HG03432 (cell line): ENCODE results near the gene MAP2K2.
A peak's percentile ranks its signal among the peaks of the same experiment; 100 is the strongest.
"Not testable (repeated sequence)": the region's sequence is repeated elsewhere in the genome, so short reads cannot be mapped to it uniquely, and the experiment has no call there.

ENCODE experiments used
- ATAC-seq: cut with Tn5 transposase; IDR thresholded peaks from one replicate; pipeline ENCODE4 v1.9.1; 2021; ENCODE audit warnings: mild to moderate bottlenecking, moderate library complexity; ENCODE audit not compliant: unreplicated experiment

The MAP2K2 gene

DNA sequence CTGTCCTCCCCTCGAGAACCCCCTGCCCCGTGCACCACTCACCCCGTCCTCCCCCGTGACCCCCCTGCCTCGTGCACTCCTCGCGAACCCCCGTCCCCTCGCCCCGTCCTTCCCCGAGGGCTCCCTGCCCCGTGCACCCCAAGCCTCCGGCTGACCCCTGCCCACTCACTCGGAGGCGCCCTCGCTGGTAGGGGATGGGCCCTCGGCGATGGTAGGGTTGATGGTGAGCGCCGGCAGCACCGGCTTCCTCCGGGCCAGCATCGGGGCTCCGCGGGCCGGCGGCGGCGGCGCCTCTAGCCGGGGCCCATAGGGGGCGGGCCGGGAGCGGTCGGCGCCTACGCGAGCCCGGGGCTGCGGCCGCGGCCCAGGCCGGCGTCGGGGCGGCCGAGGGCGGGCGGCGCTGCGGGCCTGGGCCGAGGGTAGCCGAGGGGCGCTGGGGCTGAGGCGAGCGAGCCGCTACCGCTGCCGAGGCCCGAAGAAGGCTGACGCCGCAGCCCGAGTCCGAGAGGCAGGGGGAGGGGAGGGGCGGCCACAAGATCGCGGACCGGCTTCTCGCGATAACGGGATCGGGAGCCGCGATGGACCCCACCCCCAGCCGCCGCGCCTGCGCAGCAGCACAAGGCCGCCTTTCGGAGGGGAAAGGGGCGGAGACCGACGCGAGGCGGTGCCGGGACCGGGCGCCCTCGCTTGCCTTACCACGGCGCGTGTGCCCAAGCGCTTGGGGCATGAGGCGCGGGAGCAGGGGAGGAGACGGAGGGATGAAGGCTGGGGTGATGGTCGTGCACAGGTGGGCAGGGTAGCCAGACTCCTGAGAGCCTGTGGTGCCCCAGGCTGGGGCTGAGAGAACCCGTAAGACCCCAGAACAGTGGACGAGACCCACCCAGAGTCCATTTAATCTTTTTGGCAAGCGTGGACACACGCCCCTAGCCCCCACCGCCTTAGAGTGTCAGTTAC is at the start of gene MAP2K2:
TSS of gene MAP2K2 (minus strand) at position 508 of the 954 bp plus-strand sequence. CDS start at position 261, 247 bp downstream.
- ATAC-seq: peak; percentile 92

DNA sequence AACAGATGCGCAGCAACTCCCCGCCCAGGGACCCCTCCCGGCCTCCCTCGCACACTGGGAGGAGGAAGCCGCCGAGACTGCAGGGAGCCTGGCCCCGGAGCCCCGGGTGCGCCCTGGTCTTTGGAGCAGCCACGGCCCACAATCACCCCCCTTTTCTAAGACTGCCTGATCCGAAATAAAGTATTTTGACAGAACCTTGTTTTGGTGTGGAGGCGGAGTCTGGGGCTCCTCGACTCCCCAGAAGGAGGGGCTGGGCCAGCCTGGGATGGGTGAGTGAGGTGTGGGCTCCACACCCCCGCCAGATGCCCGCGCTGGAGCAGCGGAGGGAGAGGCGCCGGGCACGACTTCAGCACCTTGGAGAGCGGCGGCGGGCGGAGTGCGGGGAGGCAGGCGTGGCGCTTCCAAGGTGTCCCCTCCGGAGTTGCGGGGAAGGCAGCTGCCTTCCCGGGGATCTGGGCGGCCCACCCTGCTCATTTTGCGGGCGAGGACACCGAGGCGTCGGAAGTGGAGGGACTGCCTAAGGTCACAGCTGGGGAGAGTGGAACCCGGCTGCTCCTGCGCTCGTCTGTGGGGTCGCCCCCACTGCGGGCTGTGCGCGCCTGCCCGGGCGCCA is 49.0 kb upstream of the MAP2K2 start:
- no peak for ATAC-seq

DNA sequence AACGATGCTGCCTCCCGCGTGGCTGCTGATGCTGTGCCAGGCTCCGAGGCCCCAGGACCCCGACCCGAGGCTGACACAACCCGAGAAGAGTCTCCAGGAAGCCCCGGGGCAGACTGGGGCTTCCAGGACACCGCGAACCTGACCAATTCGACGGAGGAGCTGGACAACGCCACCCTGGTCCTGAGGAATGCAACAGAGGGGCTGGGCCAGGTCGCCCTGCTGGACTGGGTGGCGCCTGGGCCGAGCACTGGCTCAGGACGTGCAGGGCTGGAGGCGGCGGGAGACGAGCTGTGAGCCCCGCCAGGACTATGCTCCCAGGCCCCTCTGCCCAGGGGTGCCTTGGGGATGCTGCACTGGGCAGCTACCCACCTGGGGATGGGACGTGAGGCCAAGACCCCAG is 47.8 kb upstream of the MAP2K2 start:
- ATAC-seq: no peak

DNA sequence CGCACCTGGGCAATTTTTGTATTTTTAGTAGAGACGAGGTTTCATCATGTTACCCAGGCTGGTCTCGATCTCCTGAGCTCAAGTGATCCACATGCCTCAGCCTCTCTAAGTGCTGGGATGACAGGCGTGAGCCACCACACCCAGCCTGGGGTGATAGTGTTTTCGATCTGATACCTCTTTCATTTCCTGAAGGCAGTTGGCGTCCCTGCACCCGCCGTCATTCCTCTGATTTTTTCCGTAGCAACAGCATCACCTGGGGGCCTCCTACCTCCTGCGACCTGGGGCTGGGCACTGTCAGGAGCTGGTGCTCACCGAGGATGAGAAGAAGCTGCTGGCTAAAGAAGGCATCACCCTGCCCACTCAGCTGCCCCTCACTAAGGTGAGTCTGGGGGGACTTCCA is 40.3 kb upstream of the MAP2K2 start:
- ATAC-seq: no peak

DNA sequence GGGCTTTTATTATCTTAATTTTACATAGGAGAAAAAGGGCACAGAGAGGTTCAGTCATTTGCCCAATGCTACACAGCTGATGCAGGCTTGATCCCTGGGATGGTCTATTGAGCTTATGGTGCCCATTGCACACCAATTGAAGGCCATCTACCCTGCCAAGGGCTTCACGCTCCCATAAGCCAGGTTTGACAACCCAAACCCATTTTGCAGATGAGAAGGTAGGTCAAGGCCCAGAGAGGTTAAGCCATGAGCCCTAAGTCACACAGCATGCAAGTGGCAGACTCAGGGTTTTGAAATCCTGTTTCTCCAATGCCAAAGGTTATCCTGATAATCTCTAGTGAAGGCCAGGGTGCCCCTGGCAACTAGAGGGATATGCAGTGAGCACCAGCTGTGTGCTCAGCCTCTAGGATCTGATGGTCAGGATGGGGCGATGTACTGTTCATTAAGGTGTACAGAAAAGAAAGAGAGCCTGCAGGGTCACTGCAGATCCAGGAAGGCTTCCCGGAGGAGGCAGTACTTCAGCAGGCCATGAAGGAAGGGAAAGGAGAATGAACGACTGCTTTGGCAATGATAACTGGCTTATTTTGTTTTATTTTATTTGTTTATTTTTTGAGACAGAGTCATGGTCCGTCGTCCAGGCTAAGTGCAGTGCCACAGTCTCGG is 37.6 kb upstream of the MAP2K2 start:
- ATAC-seq: no peak

DNA sequence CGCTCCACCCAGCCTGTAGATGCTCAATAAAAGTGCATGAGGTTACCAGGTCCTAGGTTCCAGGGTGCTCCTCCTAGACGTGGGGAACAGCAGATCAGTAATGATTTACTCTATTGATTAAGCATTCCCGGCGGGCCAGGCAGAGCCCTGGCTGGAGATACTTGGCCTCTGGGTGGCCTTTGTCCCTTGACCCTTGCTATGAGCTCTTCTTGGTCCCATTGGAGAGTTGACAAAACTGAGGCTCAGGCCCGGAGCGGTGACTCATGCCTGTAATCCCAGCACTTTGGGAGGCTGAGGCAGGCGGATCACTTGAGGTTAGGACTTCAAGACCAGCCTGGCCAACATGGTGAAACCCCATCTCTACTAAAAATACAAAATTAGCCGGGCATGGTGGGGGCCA is 34.0 kb upstream of the MAP2K2 start:
- not testable (repeated sequence) for ATAC-seq

DNA sequence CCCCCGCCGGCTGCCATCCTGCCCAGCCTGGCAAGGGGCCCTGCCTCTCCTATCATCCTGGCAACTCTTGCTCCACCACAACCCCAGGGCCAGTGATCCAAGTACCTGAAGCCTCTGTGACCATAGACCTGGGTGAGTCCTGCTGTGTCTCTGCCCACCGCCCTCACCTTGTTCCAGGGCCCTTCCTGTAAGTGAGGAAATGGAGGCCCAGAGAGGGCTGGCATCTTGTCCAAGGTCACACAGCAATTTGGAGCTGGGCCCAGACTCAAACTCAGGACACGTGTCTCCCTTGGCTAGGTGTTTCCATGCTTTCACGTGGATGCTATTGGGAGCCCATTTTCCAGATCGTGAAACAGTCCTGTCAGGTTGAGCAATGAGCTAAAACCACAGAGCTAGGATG is 33.2 kb upstream of the MAP2K2 start:
- no peak for ATAC-seq

DNA sequence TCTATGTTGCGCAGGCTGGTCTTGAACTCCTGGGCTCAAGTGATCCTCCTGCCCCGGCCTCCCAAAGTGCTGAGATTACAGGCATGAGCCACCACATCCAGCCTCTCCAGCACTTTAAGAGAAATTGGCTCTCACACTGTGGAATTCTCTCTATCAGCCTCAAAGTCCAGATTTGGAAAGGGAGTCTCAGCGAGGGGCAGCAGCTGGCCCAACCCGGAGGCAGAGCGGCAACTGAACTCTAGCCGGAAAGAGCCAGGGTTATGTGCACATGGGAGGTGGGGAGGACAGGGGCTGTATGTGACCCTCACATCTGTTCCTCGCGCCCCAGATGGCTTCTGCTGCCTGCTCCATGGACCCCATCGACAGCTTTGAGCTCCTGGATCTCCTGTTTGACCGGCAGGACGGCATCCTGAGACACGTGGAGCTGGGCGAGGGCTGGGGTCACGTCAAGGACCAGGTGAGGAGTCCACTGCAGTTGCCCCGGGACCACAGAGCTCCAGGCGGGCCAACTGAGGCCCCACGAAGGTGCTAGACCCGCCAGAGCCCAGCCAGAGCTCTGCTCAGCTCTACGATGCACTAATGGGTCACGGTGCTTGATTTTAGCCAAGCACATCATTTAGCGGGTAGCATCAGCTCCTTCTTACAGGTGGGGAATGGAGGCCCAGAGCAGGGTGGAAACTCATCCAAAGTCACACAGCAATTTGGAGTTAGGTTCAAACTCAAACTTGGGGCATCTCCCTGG is 30.8 kb upstream of the MAP2K2 start:
- no peak for ATAC-seq

DNA sequence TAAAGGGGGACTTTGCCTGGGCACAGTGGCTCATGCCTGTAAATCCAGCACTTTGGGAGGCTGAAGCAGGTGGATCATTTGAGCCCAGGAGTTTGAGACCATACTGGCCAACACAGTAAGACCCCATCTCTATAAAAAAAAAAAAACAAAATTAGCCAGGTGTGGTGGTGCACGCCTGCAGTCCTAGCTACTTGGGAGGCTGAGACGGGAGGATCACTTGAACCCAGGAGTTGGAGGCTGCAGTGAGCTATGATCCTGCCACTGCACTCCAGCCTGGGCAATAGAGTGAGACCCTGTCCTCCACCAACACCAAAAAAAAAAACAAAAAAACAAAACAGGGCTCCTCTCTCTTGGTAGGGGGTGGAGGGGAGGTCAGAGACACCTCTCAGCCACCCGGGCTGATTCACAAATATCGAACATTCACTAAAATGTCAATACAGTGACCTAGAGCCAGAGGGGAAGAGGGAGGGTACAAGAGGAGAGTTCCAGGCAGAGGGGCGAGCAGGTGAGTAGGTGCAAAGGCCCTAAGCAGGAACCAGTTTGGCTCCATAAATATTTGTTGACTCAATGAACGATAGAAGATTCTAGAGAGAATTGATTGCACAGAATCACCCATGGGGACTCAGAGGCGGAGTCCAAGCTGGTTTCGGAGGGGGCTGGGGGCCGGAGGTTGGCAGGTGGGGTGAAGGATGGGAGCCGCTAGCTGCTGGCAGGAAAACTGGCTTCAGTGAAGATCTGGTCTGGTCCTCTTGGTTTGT is 28.5 kb upstream of the MAP2K2 start:
- ATAC-seq: no peak

DNA sequence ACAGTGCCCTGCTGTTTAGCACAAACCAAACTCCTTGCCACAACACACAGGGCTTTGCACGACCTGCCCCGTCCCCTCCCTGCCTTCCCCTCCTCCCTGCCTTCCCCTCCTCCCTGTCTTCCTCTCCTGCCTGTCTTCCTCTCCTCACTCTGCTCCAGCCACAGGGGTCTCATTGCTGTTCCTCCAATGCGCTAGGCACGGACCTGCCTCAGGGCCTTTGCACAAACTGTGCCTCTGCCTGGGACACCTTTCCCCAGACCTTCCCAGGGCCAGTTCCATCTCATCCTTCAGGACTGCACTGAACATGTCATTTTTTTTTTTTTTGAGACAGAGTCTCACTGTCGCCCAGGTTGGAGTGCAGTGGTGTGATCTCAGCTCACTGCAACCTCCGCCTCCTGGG is 27.7 kb upstream of the MAP2K2 start:
- no peak for ATAC-seq

DNA sequence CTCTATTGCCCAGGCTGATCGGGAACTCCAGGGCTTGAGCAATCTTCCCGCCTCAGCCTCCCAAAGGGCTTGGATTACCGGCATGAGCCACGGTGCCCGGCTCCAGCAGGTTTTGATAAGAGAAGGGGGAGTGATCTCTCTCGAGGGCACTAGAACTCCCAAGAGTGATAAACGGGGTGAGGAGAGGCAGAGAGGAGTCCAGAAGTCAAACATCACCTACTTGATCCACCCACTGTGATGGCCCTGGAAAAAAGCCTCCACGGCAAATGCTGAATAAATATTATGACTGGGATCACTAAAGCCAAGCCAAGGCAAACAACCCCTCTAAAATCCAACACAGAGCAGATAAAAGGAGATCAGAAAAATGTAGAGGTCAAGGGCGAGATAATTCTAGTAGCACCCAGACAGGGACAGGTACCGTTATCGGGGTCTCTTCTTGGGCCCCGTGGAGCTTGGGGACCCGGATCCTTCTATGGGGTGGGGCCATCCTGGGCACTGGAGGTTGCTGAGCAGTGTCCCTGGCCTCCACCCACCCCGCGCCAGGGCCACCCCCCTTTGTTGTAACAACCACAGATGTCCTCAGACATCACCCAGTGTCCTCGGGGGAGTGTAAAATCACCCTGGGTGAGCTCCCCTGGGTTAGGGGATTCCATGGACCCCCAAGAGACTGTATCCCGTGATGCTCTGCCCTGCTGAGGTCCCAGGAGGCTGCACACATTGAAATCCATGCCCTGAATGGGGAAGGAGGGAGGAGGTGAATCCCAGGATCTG is 25.8 kb upstream of the MAP2K2 start:
- ATAC-seq: no peak

DNA sequence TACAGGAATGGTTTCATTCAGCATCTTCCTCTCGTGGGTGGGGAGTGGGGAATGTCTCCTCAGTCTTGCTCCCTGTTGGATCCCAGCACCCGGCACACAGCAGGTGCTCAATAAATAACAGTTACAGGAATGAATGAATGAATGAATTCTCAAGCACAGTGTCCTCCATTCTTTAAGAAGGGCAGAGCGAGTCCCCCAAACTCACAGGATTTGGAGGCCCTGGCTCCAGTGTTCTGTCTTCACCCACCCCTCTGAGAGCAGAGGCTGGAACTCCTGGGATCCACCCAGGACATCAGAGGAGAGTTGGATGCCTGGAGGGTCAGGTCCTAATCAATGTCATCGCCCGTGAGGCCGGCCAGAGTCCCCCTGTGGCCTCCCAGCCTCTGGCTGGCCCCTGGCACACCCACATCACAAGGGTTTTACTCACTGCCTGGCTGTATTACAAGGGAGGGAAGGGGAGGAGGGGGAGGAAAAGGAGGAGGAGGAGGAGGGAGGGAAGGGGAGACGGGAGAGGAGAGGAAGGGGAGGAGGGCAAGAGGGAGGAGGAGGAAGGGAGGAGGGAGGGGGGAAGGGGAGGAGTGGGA is 20.8 kb upstream of the MAP2K2 start:
- no peak for ATAC-seq

DNA sequence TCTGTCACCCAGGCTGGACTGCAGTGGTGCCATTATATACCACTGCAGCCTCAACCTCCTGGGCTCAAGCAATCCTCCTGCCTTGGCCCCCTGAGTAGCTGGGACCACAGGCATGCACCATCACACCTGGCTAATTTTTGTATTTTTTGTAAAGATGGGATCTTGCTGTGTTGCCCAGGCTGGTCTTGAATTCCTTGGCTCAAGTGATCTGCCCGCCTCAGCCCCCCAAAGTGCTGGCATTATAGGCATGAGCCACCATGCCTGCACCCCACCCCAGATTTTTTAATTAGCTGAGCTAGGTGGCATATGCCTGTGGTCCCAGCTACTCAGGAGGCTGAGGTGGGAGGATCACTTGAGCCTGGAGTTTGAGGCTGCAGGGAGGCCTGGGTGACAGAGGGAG is 19.0 kb upstream of the MAP2K2 start:
- ATAC-seq: not testable (repeated sequence)

DNA sequence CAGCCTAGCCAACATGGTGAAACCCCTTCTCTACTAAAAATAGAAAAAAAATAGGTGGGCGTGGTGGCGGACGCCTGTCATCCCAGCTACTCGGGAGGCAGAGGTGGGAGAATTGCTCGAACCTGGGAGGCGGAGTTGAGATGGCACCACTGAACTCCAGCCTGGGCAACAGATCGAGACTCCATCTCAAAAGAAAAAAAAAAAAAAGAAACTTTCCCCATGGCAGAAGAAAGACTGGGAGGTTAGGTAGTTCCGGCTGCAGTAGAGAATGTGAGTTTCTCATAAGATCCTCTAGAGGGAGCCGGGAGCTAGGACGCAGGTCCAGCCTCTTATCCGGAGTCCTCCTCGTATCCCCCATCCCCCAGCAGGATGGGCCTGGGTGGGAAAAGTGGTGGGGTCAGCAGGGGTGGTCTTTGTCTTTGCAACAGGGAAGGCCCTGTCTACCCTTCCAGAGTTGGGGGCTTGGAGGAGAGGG is 16.4 kb upstream of the MAP2K2 start:
- no peak for ATAC-seq

DNA sequence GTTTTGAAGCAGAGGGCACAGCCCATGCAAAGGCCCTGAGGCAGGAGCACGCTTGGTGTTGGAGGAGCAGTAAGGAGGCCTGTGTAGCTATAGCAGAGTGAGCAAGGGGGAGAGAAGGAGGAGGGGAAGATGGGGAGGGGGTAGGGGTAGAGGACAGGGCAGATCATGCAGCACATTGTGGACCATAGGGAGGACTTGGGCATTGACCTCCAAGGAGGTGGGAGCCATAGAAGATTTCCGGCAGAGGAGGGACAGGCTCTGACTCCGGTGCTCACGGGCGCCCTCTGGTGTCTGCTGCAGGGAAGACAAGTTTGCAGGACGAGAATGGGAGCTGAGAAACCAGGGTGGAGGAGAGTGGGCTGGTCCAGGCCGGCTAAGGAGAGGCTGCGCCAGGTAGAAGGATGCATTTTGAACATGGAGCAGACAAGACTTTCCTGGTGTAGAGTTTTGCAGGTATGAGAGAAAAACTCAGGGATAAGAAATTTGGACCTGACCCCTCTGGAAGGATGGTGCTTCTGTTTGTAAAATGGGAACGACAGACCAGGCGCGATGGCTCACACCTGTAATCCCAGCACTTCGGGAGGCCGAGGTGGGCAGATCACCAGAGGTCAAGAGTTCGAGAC is 15.8 kb upstream of the MAP2K2 start:
- ATAC-seq: no peak

DNA sequence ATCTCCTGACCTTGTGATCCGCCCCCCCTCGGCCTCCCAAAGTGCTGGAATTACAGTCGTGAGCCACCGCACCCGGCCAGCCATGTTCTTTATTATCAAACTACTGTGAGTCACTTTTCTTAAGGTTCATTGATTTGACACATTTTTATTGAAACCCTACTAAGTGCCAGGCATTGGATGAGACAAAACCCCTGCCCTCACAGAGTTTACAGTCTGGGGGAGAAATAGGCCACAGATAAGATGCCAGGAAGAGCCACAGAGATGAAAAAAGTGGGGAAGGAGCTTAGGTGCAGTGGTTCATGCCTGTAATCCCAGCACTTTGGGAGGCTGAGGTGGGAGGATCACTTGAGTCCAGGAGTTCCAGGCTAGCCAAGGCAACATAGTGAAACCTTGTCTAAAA is 14.5 kb upstream of the MAP2K2 start:
- ATAC-seq: no peak

DNA sequence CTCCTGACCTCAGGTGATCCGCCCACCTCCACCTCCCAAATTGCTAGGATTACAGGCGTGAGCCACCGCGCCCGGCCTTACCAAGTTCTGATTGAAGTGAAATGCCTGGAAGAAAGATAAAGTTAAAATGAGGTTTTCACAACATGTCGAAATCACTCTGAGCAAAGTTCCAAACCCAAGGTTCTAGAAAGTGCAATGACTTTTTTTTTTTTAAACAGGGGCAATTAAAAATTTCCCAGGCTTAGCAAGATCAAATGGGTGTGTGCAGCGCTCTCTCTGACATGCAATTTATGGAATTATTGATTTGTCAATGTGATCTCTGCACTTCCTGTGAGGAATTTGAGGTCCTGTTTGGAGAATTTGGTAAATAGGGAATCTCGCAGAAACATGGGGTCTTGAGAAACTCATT is 12.8 kb upstream of the MAP2K2 start:
- no peak for ATAC-seq

DNA sequence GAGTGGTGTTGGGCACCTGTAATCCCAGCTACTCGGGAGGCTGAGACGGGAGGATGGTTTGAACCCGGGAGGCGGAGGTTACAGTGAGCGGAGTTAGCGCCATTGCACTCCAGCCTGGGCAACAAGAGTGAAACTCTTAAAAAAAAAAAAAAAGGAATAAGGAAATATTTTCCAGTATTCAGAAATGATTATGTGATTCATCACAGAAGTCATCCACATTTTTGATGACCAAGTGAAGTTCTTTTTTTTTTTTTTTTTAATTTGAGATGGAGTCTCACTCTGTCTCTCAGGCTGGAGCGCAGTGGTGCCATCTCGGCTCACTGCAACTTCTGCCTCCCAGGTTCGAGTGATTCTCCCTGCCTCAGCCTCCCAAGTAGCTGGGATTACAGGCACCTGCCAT is 11.5 kb upstream of the MAP2K2 start:
- not testable (repeated sequence) for ATAC-seq

DNA sequence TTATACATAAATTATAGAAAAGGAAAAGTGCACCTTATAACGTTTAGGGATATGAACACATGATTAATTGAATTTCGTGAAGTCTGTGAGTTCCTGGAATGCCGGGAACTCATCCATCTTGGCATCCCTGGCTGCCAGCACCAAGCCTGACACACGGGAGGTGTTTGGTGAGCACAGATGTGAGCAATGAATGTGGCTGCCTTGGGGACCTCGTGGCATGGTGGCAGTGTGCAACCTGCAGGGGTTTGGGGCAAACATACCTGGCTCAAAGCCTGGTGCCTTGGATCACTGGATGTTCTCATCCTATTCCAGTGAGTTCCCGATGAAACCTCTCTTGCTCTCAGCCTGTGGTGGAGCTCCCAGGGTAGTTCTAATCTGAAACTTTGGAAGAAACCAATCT is 10.4 kb upstream of the MAP2K2 start:
- no peak for ATAC-seq
